ENCODE data around the gene ZNF160.

Gene ZNF160

GRCh38 chr19:53076984-53077383 is 26.2 kb downstream of the ZNF160 start:
- no peak overlapping the region for H3K27ac ChIP-seq (ENCODE audit: extremely low read depth, low read depth, low read length)
- CTCF ChIA-PET: interaction anchor here (0.7 kb wide), 1 partner anchor 424 kb away, joined by 3 read pairs; no protein-coding TSS in a partner anchor
- H3K4me1 ChIP-seq (ENCODE audit: control insufficient read depth, insufficient read depth, low read length): no peaks in the 10 kb centered on the region
- POLR2A ChIA-PET: interaction anchor here (0.6 kb wide), 1 partner anchor 237 kb away, joined by 4 read pairs; no protein-coding TSS in a partner anchor
- no peak overlapping the region for H3K4me3 ChIP-seq (ENCODE audit: low read depth, low read length)
- peaks cover 3 to 60% of the 10 kb centered on the region in 2 experiments; a peak in 2 of 3 replicates for H3K36me3 ChIP-seq (ENCODE audit: control insufficient read depth in 2 of 2, insufficient read depth in 1 of 2, low read length in 2 of 2)
- H3K9me3 ChIP-seq (ENCODE audit: control insufficient read depth, insufficient read depth, low read depth, low read length): no peaks in the 10 kb centered on the region
- TF ChIP-seq ZNF324 (tag by site-specific recombination; IDR thresholded peaks at IDR 0.05) (no peak), ZNF830 (tag by site-specific recombination; IDR thresholded peaks at IDR 0.05; ENCODE audit: low read depth) (no peak)

GRCh38 chr19:53068834-53069233 is 34.4 kb downstream of the ZNF160 start:
- Histone ChIP-seq H3K4me3 (ENCODE audit: low read depth, low read length) (no peak overlapping the region), H3K4me1 (ENCODE audit: control insufficient read depth, insufficient read depth, low read length) (no peaks in the 10 kb centered on the region), H3K27ac (ENCODE audit: extremely low read depth, low read depth, low read length) (no peak overlapping the region), H3K9me3 (ENCODE audit: control insufficient read depth, insufficient read depth, low read depth, low read length) (no peaks in the 10 kb centered on the region), H3K36me3 (ENCODE audit: control insufficient read depth in 2 of 2, insufficient read depth in 1 of 2, low read length in 2 of 2) (peaks cover 0 to 62% of the 10 kb centered on the region in 2 experiments; a peak in 2 of 3 replicates)
- no peak for TF ChIP-seq TCF7L2 (IDR thresholded peaks at IDR 0.05; ENCODE audit: borderline replicate concordance, low read depth, low read length)
- TF ChIP-seq, protein P1, sequence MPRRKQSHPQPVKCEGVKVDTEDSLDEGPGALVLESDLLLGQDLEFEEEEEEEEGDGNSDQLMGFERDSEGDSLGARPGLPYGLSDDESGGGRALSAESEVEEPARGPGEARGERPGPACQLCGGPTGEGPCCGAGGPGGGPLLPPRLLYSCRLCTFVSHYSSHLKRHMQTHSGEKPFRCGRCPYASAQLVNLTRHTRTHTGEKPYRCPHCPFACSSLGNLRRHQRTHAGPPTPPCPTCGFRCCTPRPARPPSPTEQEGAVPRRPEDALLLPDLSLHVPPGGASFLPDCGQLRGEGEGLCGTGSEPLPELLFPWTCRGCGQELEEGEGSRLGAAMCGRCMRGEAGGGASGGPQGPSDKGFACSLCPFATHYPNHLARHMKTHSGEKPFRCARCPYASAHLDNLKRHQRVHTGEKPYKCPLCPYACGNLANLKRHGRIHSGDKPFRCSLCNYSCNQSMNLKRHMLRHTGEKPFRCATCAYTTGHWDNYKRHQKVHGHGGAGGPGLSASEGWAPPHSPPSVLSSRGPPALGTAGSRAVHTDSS (tag by site-specific recombination; IDR thresholded peaks at IDR 0.05): no peak
- TF ChIP-seq ZNF138 (tag by site-specific recombination; IDR thresholded peaks at IDR 0.05; ENCODE audit: borderline replicate concordance): no peak
- no peak for TF ChIP-seq SETDB1 (IDR thresholded peaks at IDR 0.05; ENCODE audit: insufficient read length, low read length)
- no peak for TF ChIP-seq ZNF292 (tag by site-specific recombination; IDR thresholded peaks at IDR 0.05; ENCODE audit: borderline replicate concordance, low read depth)
- TF ChIP-seq, protein P2, sequence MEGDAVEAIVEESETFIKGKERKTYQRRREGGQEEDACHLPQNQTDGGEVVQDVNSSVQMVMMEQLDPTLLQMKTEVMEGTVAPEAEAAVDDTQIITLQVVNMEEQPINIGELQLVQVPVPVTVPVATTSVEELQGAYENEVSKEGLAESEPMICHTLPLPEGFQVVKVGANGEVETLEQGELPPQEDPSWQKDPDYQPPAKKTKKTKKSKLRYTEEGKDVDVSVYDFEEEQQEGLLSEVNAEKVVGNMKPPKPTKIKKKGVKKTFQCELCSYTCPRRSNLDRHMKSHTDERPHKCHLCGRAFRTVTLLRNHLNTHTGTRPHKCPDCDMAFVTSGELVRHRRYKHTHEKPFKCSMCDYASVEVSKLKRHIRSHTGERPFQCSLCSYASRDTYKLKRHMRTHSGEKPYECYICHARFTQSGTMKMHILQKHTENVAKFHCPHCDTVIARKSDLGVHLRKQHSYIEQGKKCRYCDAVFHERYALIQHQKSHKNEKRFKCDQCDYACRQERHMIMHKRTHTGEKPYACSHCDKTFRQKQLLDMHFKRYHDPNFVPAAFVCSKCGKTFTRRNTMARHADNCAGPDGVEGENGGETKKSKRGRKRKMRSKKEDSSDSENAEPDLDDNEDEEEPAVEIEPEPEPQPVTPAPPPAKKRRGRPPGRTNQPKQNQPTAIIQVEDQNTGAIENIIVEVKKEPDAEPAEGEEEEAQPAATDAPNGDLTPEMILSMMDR (tag by site-specific recombination; IDR thresholded peaks at IDR 0.05): no peak
- TF ChIP-seq ZNF423 (tag by site-specific recombination; IDR thresholded peaks at IDR 0.05): no peak
- no peak for TF ChIP-seq ZNF830 (tag by site-specific recombination; IDR thresholded peaks at IDR 0.05; ENCODE audit: low read depth)
- no peak for TF ChIP-seq ZNF214 (tag by site-specific recombination; IDR thresholded peaks at IDR 0.05; ENCODE audit: borderline replicate concordance)
- no peak for TF ChIP-seq ZNF792 (tag by site-specific recombination; IDR thresholded peaks at IDR 0.05)
- TF ChIP-seq KLF7 (tag by site-specific recombination; IDR thresholded peaks at IDR 0.05; ENCODE audit: borderline replicate concordance): no peak
- no peak for TF ChIP-seq ZNF529 (tag by site-specific recombination; IDR thresholded peaks at IDR 0.05; ENCODE audit: insufficient replicate concordance)
- no peak for TF ChIP-seq ZSCAN16 (tag by site-specific recombination; IDR thresholded peaks at IDR 0.05)
- TF ChIP-seq ZNF660 (tag by site-specific recombination; IDR thresholded peaks at IDR 0.05): no peak
- no peak for TF ChIP-seq WT1 (tag by site-specific recombination; IDR thresholded peaks at IDR 0.05)
- no peak for TF ChIP-seq ZFHX2 (tag by site-specific recombination; conservative IDR thresholded peaks at IDR 0.05)
- no peak for TF ChIP-seq PRDM10 (tag by site-specific recombination; IDR thresholded peaks at IDR 0.05)
- ChIA-PET POLR2A (no interaction called here), CTCF (no interaction called here)
